Stimulated activated CD4-positive, alpha-beta T cell treated with anti-CD3 and anti-CD28 coated beads, TNF-alpha, amount 100 ng/mL, for 48 hours (primary cell): ENCODE data around the gene PEAK3.

ENCODE experiments used
- DNase-seq, 3 donors: peaks; one replicate each; pipeline ENCODE4 v3.0.0-alpha.2; 2020; ENCODE audit warnings: low read depth in 3 of 3

Gene PEAK3

DNA sequence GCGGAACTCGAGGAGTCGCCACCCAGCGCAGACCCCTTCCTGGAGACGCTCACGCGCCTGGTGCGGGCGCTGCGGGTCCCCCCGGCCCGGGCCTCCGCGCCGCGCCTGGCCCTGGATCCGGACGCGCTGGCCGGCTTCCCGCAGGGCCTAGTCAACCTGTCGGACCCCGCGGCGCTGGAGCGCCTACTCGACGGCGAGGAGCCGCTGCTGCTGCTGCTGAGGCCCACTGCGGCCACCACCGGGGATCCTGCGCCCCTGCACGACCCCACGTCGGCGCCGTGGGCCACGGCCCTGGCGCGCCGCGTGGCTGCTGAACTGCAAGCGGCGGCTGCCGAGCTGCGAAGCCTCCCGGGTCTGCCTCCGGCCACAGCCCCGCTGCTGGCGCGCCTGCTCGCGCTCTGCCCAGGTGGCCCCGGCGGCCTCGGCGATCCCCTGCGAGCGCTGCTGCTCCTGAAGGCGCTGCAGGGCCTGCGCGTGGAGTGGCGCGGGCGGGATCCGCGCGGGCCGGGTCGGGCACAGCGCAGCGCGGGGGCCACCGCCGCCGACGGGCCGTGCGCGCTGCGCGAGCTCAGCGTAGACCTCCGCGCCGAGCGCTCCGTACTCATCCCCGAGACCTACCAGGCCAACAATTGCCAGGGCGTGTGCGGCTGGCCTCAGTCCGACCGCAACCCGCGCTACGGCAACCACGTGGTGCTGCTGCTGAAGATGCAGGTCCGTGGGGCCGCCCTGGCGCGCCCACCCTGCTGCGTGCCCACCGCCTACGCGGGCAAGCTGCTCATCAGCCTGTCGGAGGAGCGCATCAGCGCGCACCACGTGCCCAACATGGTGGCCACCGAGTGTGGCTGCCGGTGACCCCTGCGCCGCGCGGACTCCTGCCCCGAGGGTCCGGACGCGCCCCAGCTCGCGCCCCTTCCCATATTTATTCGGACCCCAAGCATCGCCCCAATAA, 30.6 kb downstream of the PEAK3 start:
- DNase-seq = no peak

DNA sequence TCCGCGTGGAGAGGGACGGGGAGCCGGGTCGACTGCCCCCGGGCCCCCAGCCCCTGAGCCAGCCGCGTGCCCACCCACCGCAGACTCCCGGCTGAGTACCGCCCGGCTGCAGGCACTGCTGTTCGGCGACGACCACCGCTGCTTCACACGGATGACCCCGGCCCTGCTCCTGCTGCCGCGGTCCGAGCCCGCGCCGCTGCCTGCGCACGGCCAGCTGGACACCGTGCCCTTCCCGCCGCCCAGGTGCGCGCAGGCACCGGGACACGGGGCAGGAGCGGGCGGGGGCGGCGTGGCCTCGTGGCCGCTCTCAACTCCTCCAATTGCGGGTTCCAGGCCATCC, 31.2 kb downstream of the PEAK3 start:
- DNase-seq = no peak

DNA sequence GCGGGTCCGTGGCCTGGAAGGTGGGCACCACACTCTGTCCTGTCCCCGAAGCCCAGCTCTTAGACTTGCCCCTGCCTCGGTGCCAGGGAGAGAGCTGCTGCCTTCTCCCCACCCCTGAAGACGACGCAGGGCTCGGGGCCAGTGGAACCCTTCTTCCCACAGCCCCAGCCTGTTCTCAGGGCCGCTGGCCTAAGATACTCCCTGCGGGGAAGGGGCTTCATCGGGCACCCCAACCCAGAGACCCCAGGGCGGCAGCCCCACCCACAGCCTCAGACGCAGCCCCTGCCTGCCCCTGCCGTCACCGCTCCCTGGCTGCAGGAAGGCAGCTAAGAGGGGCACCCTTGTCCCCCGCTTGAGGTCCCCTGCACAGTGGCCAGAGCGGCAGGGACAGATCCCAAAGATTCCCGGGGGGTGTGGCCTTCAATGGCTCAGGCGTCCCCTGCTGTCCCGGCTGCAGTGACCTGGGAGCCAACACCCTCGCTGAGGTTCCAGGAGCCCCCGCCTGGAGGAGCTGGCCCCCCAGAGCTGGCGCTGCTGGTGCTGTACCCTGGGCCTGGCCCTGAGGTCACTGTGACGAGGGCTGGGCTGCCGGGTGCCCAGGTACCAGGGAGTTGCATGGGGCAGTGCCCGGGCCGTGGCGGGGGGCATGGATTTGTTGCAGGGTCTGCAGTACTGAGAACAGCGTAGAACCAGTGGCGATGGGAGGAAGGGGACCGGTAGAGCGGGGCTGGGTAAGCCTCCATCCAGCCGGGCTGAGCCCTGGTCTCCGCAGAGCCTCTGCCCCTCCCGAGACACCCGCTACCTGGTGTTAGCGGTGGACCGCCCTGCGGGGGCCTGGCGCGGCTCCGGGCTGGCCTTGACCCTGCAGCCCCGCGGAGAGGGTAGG, 31.9 kb downstream of the PEAK3 start:
- no peak for DNase-seq

DNA sequence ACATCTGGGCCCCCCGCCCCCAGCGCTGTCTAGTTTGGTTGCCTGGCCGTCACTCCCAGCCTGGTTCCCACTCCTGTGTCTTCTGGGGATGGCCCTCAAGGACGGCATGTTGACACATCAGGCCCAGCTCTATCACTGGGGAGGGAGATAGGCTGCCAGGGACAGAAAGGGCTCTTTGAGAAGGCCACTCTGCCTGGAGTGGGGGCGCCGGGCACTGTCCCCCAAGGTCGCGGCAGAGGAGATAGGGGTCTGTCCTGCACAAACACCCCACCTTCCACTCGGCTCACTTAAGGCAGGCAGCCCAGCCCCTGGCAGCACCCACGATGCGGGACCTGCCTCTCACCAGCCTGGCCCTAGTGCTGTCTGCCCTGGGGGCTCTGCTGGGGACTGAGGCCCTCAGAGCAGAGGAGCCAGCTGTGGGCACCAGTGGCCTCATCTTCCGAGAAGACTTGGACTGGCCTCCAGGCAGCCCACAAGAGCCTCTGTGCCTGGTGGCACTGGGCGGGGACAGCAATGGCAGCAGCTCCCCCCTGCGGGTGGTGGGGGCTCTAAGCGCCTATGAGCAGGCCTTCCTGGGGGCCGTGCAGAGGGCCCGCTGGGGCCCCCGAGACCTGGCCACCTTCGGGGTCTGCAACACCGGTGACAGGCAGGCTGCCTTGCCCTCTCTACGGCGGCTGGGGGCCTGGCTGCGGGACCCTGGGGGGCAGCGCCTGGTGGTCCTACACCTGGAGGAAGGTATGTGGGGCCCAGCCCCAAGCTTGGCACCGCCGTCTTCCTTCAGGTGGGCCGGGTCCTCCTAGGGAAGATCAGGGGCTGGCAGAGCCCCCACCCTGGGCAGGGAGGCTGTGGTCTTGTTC, 32.7 kb downstream of the PEAK3 start, which contains the start of gene AMH:
Gene AMH, plus strand, starts transcription at position 314 of the 857 bp plus-strand sequence. Its CDS starts 10 bp downstream, at position 324.
- DNase-seq = no peak

DNA sequence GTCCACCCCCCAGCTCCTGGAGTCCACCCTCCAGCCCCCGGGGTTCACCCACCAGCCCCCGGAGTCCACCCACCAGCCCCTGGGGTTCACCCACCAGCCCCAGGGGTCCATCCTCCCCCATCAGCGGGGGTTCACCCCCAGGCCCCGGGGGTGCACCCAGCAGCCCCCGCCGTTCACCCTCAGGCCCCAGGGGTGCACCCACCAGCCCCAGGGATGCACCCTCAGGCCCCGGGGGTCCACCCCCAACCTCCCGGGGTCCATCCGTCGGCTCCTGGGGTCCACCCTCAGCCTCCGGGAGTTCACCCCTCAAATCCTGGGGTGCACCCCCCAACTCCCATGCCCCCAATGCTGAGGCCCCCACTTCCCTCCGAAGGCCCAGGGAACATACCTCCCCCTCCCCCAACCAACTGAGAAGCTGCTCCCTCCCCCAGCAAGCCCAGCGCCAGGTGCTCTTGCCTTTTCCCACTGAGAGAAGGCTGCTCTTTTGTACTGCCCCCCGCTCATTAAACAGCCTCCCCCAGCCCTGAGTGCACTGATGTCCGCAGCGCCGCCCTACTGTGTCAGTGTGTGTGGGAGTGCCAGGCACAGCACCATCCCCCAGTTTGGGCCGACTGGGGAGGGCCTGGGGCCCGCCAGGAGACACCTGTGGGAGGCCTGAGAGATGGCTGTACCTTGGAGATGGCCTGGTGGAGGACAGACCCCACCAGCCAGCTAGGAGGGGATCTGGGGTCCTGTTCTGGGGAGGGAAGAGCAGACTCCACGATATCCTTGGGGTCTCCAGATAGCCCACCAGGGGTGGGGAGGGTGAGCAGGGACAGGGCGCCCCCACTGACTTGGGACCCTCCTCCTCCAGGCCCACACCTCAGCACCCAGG, 33.6 kb downstream of the PEAK3 start:
- DNase-seq = no peak

DNA sequence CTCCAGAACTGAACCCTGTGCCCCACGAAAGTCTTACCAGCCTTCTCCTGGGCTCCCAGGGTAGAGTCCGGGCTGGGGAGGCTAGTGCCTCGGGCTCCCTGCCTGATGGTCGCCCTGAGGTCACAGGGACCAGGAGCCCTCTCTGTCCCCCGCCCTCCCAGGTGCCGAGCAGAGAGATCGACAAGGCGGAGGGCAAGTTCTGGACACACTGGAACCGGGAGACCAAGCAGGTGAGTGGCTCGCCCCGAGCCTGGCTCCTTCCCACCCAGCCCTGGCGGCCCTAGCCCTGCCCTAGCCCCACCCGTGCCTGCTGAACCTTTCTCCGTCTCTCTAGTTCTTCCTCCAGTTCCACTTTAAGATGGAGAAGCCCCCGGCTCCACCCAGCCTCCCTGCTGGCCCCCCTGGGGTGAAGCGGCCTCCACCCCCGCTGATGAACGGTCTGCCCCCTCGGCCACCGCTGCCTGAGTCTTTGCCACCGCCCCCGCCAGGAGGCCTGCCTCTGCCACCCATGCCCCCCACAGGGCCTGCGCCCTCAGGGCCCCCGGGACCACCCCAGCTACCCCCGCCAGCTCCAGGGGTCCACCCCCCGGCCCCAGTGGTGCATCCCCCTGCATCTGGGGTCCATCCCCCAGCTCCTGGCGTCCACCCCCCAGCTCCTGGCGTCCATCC, 34.4 kb downstream of the PEAK3 start:
- DNase-seq = no peak

DNA sequence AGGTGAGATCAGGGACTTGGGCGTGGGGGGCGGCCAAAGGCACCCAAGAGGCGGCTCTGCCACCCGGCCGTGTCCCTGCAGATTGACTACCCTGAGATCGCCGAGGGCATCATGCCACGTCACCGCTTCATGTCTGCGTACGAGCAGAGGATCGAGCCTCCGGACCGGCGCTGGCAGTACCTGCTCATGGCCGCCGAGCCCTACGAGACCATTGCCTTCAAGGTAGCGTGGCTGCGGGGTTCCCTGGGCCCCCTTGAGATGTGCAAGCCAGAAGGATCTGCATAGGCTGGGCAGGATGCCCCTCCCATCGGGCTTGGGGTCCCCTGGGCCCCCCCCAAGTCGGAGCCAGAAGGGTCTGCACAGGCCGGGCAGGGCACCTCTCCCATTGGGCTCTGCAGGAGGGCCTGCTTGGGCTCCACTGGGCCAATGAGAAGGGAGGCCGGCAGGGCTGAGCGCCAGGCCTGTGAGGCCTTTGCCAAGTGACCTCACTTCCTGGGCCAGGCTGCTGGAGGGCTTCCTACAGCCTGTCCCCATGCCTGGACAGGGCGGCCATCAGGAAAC, 35.1 kb downstream of the PEAK3 start:
- no peak for DNase-seq

DNA sequence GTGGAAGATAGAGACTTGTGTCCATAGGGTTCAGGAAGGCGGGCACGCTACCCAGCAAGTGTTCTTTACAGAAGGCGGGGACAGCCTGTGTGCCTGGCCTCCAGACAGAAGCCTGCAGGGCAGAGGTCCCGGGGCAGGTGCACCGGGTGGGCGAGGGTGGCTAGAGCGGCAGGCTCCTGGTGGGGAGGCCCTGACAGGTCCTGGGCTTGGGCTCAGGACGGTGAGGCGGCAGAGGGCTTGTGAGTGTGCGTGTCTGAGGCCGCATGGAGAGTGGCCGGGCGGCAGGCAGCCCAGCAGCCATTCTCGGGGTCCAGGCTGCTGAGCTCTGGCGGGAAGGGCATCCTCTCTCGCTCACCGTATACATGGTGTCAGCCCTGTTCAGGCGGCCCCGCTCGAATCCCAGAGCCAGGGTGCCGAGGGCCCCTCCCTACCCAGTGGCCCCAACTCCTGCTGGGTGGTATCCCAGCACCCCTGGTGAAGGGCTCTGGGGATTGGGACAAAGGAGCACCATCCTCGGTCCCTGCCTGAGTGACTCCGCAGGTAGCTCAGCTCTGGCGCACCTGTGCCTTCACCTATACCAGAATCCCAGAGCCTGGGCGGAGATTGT, 35.9 kb downstream of the PEAK3 start:
- DNase-seq = no peak

DNA sequence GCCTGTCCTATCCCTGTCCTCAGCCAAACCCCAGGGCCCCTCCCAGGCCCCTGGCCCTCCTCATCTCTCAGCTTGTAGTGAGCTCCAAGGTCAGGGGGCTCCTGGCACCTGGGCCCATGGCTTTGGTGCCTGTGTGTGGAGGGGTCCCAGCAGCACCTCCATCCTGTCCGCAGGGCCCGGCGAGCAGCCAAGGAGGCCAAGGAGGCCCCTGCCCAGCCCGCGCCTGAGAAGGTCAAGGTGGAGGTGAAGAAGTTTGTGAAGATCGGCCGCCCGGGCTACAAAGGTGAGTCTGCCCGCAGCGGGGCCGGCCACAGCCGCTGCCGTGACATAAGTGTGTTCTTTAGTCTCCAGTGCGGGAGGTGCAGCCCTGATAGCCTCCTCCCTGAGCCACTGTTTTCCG, 36.7 kb downstream of the PEAK3 start:
- no peak for DNase-seq

DNA sequence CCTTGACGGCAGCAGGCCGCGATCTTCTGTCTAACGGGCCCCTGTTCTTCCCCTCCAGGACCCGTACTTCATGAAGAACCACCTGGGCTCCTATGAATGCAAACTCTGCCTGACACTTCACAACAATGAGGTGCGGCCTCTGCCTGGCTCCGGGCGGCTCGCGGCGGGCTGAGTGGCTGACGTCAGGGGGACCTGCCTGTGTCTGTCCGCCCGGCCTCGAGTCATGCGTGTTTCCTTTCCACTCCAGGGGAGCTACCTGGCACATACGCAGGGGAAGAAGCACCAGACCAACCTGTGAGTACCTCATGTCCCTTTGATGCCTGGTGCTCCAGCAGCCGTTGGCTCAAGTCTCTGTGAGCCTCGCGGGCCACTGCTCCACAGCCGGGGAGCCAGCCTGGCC, 37.5 kb downstream of the PEAK3 start:
- no peak for DNase-seq

DNA sequence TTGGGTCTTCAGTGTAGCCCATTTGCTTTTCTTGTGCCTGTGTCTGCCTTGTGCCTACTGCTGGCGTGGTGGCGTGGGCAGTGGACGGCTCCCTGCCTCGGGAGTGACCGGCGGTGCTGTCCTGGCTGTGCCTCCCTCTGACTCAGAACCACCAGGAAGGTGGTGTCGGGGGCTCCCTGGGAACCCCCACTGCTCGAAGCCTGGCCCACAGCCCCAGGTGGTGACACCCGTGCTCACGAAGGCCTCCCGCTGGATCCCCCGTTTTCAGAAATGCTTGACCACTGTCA, 37.9 kb downstream of the PEAK3 start:
- DNase-seq = no peak

DNA sequence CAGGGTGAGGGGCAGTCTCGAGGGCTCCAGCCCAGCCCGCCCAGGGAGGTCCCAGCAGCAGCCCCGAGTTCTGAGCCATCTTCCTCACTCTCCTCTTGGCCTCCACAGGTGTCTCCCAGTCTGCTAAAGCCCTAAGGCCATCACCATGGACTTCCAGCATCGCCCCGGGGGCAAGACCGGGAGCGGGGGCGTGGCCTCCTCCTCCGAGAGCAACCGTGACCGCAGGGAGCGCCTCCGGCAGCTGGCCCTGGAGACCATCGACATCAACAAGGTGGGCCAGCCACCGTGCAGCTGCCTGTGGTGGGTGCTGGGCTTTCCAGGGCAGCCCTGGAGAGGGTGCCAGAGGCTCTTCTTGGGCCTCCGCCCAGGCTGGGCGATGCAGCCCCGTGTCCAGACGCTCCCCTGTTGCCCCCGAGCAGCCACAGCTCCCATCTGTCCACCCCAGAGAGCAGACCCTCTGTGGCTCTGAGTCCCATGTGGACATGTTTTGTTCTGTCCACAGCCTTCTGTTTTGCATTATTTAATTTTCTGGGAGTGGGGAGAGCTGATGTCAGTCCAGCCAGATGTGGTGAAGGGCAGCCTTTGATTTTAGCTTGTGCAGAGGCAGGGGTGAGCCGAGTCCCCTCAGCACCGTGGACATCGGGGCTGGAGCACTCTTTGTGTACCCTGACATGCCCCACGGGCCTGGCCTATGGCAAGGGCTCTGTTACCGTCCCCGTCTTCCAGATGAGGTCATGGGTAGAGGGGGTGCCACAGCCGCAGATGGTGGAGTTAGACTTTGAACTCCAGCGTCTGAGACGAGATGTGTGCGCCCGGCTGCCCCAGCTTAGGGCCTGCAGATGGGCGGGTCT, 38.5 kb downstream of the PEAK3 start:
- DNase-seq = no peak

DNA sequence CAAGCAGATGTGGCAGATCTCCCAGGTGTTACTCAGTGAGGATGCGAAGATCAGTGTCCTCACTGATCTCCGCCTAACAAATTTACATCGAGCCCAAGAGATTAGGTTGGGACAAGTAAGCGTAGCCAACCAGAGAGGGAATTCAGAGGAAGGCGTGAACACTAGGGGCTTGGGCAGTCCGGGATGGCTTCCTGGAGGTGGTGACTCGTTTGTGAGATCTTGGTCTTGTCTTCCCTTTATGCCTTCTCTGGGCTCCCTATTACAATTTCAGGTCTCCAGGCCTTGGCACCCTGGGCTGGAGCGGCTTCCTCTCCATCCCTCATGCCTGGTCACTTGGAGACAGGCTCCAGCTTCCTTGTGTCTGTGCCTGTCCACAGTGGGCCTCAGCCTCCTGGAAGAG, 39.2 kb downstream of the PEAK3 start:
- DNase-seq = no peak

DNA sequence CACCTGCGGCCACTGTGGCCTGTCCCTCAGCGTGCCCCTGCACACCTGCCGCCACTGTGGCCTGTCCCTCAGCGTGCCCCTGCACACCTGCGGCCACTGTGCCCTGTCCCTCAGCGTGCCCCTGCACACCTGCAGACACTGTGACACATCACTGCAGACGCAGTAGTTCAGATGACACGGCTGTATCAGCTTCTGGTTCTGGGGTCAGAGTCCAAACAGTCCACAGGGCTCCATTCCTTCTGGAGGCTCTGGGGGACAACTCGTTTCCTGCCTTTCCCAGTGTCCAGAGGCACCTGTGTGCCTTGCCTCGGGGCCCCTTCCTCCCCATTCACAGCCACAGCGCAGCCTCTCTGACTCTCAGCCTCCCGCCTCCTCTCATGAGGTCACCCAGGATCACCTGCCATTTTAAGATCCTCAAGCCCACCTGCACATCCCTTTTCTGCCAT, 39.9 kb downstream of the PEAK3 start:
- no peak for DNase-seq

DNA sequence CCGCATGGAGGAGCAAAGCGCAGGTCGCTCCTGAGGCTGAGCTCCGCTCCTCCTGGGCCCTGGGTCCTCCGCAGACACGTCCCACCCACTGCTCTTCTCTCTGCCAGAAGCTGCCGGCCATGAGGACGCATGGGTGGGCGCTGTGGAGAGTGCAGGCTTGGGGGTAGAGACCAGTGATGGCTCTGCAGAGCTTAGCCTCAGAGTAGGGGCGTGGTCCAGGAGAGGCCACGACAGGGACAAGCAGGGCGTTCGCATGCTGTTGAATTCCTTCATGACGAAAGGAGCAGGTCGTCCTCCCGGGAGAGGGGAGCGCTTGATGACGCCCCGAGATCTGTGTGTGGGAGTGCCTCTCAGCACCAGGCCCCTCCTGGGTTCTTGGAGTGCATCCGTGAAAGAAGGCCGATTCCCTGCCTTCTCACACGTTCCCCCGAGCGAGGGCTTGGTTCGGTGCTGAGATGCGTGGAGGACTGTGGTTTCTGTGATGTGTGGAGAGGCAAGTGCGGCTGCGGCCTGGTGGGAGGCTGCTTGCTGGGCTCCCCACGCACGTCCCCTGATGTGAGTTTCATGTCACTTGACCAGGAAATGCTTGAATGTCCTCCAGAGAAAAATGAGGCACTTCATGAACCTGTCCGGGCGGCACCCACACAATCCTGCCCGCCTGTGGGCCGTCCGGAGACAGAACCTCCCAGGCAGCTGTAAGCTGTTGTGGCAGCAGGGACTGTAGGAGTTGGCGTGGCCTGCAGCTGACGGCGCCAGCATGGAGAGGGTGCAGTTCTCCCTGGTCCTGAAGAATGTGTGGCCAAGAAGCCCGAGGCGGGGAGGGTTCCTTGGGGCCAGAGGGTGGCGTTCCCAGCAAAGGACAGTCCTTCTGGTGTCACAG, 40.9 kb downstream of the PEAK3 start:
- DNase-seq = no peak

DNA sequence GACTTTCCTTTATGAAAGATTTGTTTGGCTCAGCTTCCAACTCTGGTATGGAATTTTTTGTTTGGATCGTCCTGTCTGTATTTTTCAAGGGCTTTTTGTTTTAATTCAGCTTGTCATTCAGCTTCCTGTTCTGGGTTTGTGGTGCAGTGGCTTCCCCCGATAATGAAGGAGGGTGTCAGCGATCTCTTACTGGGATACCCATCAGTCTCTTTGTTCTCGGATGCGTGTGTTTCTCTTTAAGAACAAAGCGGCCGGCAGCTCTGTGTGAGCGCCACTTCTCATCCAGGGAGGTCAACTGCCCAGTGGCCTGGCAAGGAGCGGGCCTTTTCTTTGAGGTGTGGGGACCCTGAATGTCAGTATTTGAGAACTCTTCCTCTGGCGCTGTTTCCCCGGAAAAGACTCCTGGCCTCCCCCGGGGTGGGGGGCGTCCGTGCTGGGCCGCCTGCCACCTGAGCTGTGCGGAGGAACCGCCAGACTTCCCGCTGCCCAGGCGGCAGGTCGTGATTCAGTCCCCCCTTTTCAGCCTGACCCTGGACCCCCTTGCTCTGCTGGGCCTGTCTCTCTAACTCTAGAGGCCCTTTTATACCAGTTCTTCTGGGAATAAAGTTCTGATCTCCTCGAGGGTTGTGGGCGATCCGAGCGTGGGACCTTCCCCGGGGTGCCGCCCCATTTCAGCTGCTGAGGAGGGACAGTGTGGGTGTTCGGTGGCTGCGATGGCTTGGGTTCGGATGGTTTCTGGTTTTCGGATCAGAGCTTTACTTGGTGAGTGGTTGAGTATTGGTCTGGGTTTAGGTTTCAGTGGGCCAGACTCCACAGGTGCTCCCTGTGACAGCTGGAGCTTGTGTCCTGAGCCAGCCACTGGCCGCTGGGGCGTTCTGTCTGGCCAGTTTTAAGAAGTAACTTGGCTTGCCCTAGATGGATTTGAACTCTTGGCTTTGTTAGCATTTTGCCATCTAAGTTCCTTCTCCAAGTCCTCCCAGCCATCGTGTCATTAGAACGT, 41.9 kb downstream of the PEAK3 start:
- no peak for DNase-seq
